H9 (cell line): ENCODE measurements around the gene TMSB10. TPM values are rescaled to one million over a fixed set of nuclear protein-coding genes. Genes with fewer than 3 reads are reported as not detected.

ENCODE experiments used
- DNase-seq: peaks from one replicate; pipeline ENCODE4 v3.0.0-alpha.2; 2017
- H2AFZ ChIP-seq: one replicate; pipeline ENCODE4 v1.6.1; 2013; ENCODE audit warnings: mild to moderate bottlenecking, low read length, control low read depth, moderate library complexity
- H2AK5ac ChIP-seq: 2 replicates; pipeline ENCODE4 v1.6.1; 2013; ENCODE audit warnings: low read length, control low read depth, mixed read lengths; ENCODE audit not compliant: insufficient read length
- H2BK120ac ChIP-seq: one replicate; pipeline ENCODE4 v1.6.1; 2013; ENCODE audit warnings: low read depth, mild to moderate bottlenecking, low read length, control low read depth, inconsistent platforms; ENCODE audit not compliant: poor library complexity, severe bottlenecking
- H2BK12ac ChIP-seq: 2 replicates; pipeline ENCODE4 v1.6.1; 2013; ENCODE audit warnings: low read length, control low read depth, mixed read lengths, low read depth; ENCODE audit not compliant: insufficient read length
- H2BK15ac ChIP-seq: 2 replicates; pipeline ENCODE4 v1.6.1; 2013; ENCODE audit warnings: low read depth, low read length, control low read depth
- H2BK20ac ChIP-seq: one replicate; pipeline ENCODE4 v1.6.1; 2013; ENCODE audit warnings: low read depth, mild to moderate bottlenecking, low read length, control low read depth, inconsistent platforms; ENCODE audit not compliant: poor library complexity, severe bottlenecking
- H2BK5ac ChIP-seq: 2 replicates; pipeline ENCODE4 v1.6.1; 2013; ENCODE audit warnings: low read length, control low read depth, mixed read lengths; ENCODE audit not compliant: insufficient read length
- H3K14ac ChIP-seq: 2 replicates; pipeline ENCODE4 v1.6.1; 2013; ENCODE audit warnings: low read length, control low read depth; ENCODE audit not compliant: insufficient read depth
- H3K18ac ChIP-seq: 2 replicates; pipeline ENCODE4 v1.6.1; 2013; ENCODE audit warnings: low read depth, mild to moderate bottlenecking, mixed read lengths, low read length, control low read depth; ENCODE audit not compliant: insufficient read length
- H3K23ac ChIP-seq: 2 replicates; pipeline ENCODE4 v1.6.1; 2013; ENCODE audit warnings: low read length, control low read depth, mixed read lengths, low read depth; ENCODE audit not compliant: insufficient read length
- H3K23me2 ChIP-seq: 2 replicates; pipeline ENCODE4 v1.6.1; 2013; ENCODE audit warnings: low read depth, mild to moderate bottlenecking, mixed read lengths, low read length, control low read depth; ENCODE audit not compliant: insufficient read length, poor library complexity, severe bottlenecking
- H3K27ac ChIP-seq: 2 replicates; pipeline ENCODE4 v1.5.1; 2013; ENCODE audit warnings: low read length, control low read depth, mixed read lengths, low read depth; ENCODE audit not compliant: insufficient read length
- H3K27me3 ChIP-seq: 2 replicates; pipeline ENCODE4 v1.6.1; 2013; ENCODE audit warnings: low read length, control low read depth, inconsistent platforms; ENCODE audit not compliant: insufficient read depth
- H3K4ac ChIP-seq: 2 replicates; pipeline ENCODE4 v1.6.1; 2013; ENCODE audit warnings: low read depth, mild to moderate bottlenecking, control low read depth, inconsistent platforms, low read length, moderate library complexity
- H3K4me1 ChIP-seq: 2 replicates; pipeline ENCODE4 v1.6.1; 2013; ENCODE audit warnings: low read length, control low read depth, inconsistent platforms; ENCODE audit not compliant: insufficient read depth
- H3K4me2 ChIP-seq: 2 replicates; pipeline ENCODE4 v1.6.1; 2013; ENCODE audit warnings: low read length, control low read depth, mixed read lengths; ENCODE audit not compliant: insufficient read length, insufficient read depth
- H3K56ac ChIP-seq: 2 replicates; pipeline ENCODE4 v1.6.1; 2013; ENCODE audit warnings: low read depth, mild to moderate bottlenecking, mixed read lengths, low read length, control low read depth; ENCODE audit not compliant: insufficient read length
- H3K79me1 ChIP-seq: 2 replicates; pipeline ENCODE4 v1.6.1; 2013; ENCODE audit warnings: low read depth, mild to moderate bottlenecking, moderate library complexity, low read length, control low read depth, inconsistent platforms; ENCODE audit not compliant: insufficient read depth, poor library complexity, severe bottlenecking
- H3K79me2 ChIP-seq: 2 replicates; pipeline ENCODE4 v1.6.1; 2013; ENCODE audit warnings: low read length, control low read depth, inconsistent platforms; ENCODE audit not compliant: insufficient read depth
- H3K9ac ChIP-seq: 2 replicates; pipeline ENCODE4 v1.6.1; 2013; ENCODE audit warnings: low read length, control low read depth, mixed read lengths; ENCODE audit not compliant: insufficient read length; ENCODE audit errors: extremely low read depth
- H3K9me3 ChIP-seq: one replicate; pipeline ENCODE4 v1.6.1; 2013; ENCODE audit warnings: low read depth, low read length, inconsistent platforms; ENCODE audit not compliant: control insufficient read depth
- H3T11ph ChIP-seq: one replicate; pipeline ENCODE4 v1.6.1; 2013; ENCODE audit warnings: mild to moderate bottlenecking, low read length, control low read depth, inconsistent platforms
- H4K20me1 ChIP-seq: one replicate; pipeline ENCODE4 v1.6.1; 2013; ENCODE audit not compliant: control insufficient read depth, insufficient read length, insufficient read depth
- H4K5ac ChIP-seq: 2 replicates; pipeline ENCODE4 v1.6.1; 2013; ENCODE audit warnings: low read depth, mild to moderate bottlenecking, mixed read lengths, low read length, control low read depth; ENCODE audit not compliant: insufficient read length
- H4K8ac ChIP-seq: replicated peaks from 2 replicates; pipeline ENCODE4 v1.6.1; 2013; ENCODE audit warnings: low read length, control low read depth, mixed read lengths, low read depth; ENCODE audit not compliant: insufficient read length
- H4K91ac ChIP-seq: 2 replicates; pipeline ENCODE4 v1.6.1; 2013; ENCODE audit warnings: low read depth, mild to moderate bottlenecking, moderate library complexity, mixed read lengths, low read length, control low read depth; ENCODE audit not compliant: insufficient read length
- H3K27ac Mint-ChIP-seq, 3 experiments: 2 replicates in 2 of 3; 3 replicates in 1 of 3; pipeline ENCODE4 v1.8.0; 2020 to 2021; ENCODE audit warnings: mixed read lengths in 3 of 3, mild to moderate bottlenecking in 1 of 3, moderate library complexity in 1 of 3
- H3K27me3 Mint-ChIP-seq: 2 replicates; pipeline ENCODE4 v1.8.0; 2021; ENCODE audit warnings: low read depth, mild to moderate bottlenecking, moderate library complexity, mixed read lengths
- H3K36me3 Mint-ChIP-seq, 3 experiments: 2 replicates in 2 of 3; 3 replicates in 1 of 3; pipeline ENCODE4 v1.8.0; 2020 to 2021; ENCODE audit warnings: low read depth in 3 of 3, mixed read lengths in 3 of 3; ENCODE audit not compliant: insufficient read depth in 1 of 3
- H3K4me1 Mint-ChIP-seq, 2 experiments: 2 replicates each; pipeline ENCODE4 v1.8.0; 2020; ENCODE audit warnings: mixed read lengths in 2 of 2
- H3K4me3 Mint-ChIP-seq, 2 experiments: 2 replicates in 1 of 2; 3 replicates in 1 of 2; pipeline ENCODE4 v1.8.0; 2020 to 2021; ENCODE audit warnings: mild to moderate bottlenecking in 2 of 2, mixed read lengths in 2 of 2, moderate library complexity in 1 of 2
- H3K9me3 Mint-ChIP-seq, 2 experiments: 2 replicates in 1 of 2; 3 replicates in 1 of 2; pipeline ENCODE4 v1.8.0; 2020; ENCODE audit warnings: mild to moderate bottlenecking in 2 of 2, mixed read lengths in 2 of 2, moderate library complexity in 1 of 2
- WGBS: extraction: QIAGEN DNeasy Blood & Tissue Kit; methylation state at CpG from one replicate; pipeline ENCODE4 v1.1.7; 2013; ENCODE audit warnings: missing lambda C conversion rate, low lambda C conversion rate, mixed read lengths; ENCODE audit not compliant: insufficient read length; ENCODE audit errors: extremely low coverage; 5-methylcytosine and 5-hydroxymethylcytosine counted together
- total RNA-seq: library from RNA; stranded (reverse); gene quantifications from 2 replicates; pipeline ENCODE4 v1.2.1, GENCODE V29; 2021
- TF ChIP-seq, protein P1 (sequence below): fragments of 200-600 bp; sonication (generic); conservative IDR thresholded peaks from 3 replicates; pipeline ENCODE4 v1.8.0; 2021; ENCODE audit warnings: antibody characterized with exemption, mild to moderate bottlenecking

Gene TMSB10
- total RNA-seq, 1 experiment from 2014 or later = 755 TPM

DNA sequence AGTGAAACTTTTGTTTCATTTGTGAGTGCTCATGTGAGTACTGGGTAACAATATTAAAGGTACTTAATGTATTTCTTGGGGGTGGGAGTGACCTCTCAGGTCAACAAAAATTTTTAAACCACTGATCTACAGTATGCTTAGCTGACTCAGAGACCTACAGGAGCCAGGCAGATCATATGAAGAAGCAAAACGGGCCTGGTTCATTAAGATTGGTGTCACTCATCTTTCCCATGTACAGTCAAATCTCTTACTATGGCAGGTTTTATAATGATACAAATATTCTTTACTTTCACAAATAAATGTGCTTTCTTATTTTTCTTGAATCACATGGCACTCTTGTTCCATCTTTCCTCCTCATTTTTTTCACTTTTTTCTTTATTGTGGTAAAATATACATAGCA, 7.7 kb upstream of the TMSB10 start:
- Histone ChIP-seq H2BK12ac (no peak overlapping the region), H2AK5ac (no peak overlapping the region), H4K20me1 (peaks cover 3% of the 10 kb centered on the region), H4K5ac (no peak overlapping the region), H3K56ac (no peak overlapping the region), H3T11ph (no peak overlapping the region), H3K79me1 (no peaks in the 10 kb centered on the region), H3K4me2 (no peak overlapping the region), H3K14ac (no peak overlapping the region), H3K4me1 (peaks cover 3% of the 10 kb centered on the region; the same call in 1 of the 2 replicates), H3K18ac (no peak overlapping the region), H2BK20ac (no peak overlapping the region), H3K9ac (no peak overlapping the region), H2AFZ (no peak overlapping the region), H3K27me3 (no peaks in the 10 kb centered on the region; the same call in 1 of the 2 replicates), H4K8ac (no peak overlapping the region), H2BK120ac (no peak overlapping the region), H2BK15ac (no peak overlapping the region), H2BK5ac (no peak overlapping the region), H3K9me3 (no peaks in the 10 kb centered on the region), H3K27ac (no peak overlapping the region), H3K23ac (no peak overlapping the region), H4K91ac (no peak overlapping the region), H3K23me2 (no peaks in the 10 kb centered on the region), H3K79me2 (no peaks in the 10 kb centered on the region), H3K4ac (no peak overlapping the region)
- TF ChIP-seq, protein P1, sequence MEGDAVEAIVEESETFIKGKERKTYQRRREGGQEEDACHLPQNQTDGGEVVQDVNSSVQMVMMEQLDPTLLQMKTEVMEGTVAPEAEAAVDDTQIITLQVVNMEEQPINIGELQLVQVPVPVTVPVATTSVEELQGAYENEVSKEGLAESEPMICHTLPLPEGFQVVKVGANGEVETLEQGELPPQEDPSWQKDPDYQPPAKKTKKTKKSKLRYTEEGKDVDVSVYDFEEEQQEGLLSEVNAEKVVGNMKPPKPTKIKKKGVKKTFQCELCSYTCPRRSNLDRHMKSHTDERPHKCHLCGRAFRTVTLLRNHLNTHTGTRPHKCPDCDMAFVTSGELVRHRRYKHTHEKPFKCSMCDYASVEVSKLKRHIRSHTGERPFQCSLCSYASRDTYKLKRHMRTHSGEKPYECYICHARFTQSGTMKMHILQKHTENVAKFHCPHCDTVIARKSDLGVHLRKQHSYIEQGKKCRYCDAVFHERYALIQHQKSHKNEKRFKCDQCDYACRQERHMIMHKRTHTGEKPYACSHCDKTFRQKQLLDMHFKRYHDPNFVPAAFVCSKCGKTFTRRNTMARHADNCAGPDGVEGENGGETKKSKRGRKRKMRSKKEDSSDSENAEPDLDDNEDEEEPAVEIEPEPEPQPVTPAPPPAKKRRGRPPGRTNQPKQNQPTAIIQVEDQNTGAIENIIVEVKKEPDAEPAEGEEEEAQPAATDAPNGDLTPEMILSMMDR = no peak
- no peaks in the 10 kb centered on the region; a peak in 1 of 7 replicates for H3K36me3 Mint-ChIP-seq
- no peak for DNase-seq
- H3K27ac Mint-ChIP-seq = no peak overlapping the region
- no peak overlapping the region for H3K4me3 Mint-ChIP-seq
- H3K4me1 Mint-ChIP-seq = peaks cover 14% of the 10 kb centered on the region in 2 experiments
- no CpG with 5 or more reads among the region's 1 CpG for WGBS
- no peaks in the 10 kb centered on the region; a peak in 1 of 5 replicates for H3K9me3 Mint-ChIP-seq
- peaks cover 31% of the 10 kb centered on the region for H3K27me3 Mint-ChIP-seq
